Ishikawa (cell line): Measurements from ENCODE around the gene RAPGEF5.

ENCODE experiments used
- CEBPB ChIP-seq: IDR thresholded peaks from 2 replicates; pipeline ENCODE4 v1.6.1; 2012
- CREB1 ChIP-seq: IDR thresholded peaks from 2 replicates; pipeline ENCODE4 v1.6.1; 2012; ENCODE audit warnings: low read depth
- EGR1 ChIP-seq: IDR thresholded peaks from 2 replicates; pipeline ENCODE4 v1.6.1; 2012
- EP300 ChIP-seq: IDR thresholded peaks from 2 replicates; pipeline ENCODE4 v1.6.1; 2012; ENCODE audit warnings: borderline replicate concordance
- FOXM1 ChIP-seq: IDR thresholded peaks from 2 replicates; pipeline ENCODE4 v1.6.1; 2012; ENCODE audit warnings: low read depth, borderline replicate concordance
- MAX ChIP-seq: IDR thresholded peaks from 2 replicates; pipeline ENCODE4 v1.6.1; 2012
- NFIC ChIP-seq: IDR thresholded peaks from 2 replicates; pipeline ENCODE4 v1.6.1; 2012
- RAD21 ChIP-seq: IDR thresholded peaks from 2 replicates; pipeline ENCODE4 v1.6.1; 2012; ENCODE audit warnings: low read depth
- TAF1 ChIP-seq: IDR thresholded peaks from 2 replicates; pipeline ENCODE4 v1.6.1; 2012; ENCODE audit warnings: low read depth, mild to moderate bottlenecking
- TCF12 ChIP-seq: IDR thresholded peaks from 2 replicates; pipeline ENCODE4 v1.6.1; 2012; ENCODE audit warnings: low read depth
- TEAD4 ChIP-seq: IDR thresholded peaks from 2 replicates; pipeline ENCODE4 v1.6.1; 2012
- USF1 ChIP-seq: IDR thresholded peaks from 2 replicates; pipeline ENCODE4 v1.6.1; 2012
- YY1 ChIP-seq: IDR thresholded peaks from 2 replicates; pipeline ENCODE4 v1.6.1; 2012; ENCODE audit warnings: low read depth
- ZBTB7A ChIP-seq: IDR thresholded peaks from 2 replicates; pipeline ENCODE4 v1.6.1; 2012; ENCODE audit warnings: low read depth
- TF ChIP-seq, protein P1 (sequence below): IDR thresholded peaks from 2 replicates; pipeline ENCODE4 v1.6.1; 2012; ENCODE audit warnings: low read depth, mild to moderate bottlenecking

Gene RAPGEF5

GRCh38 chr7:22402250-22402649, 45.3 kb upstream of the RAPGEF5 start:
- TF ChIP-seq YY1 (no peak), TEAD4 (no peak), FOXM1 (no peak), ZBTB7A (no peak), CEBPB (no peak), MAX (no peak)

- no peak for TF ChIP-seq TEAD4
- TF ChIP-seq, protein P1, sequence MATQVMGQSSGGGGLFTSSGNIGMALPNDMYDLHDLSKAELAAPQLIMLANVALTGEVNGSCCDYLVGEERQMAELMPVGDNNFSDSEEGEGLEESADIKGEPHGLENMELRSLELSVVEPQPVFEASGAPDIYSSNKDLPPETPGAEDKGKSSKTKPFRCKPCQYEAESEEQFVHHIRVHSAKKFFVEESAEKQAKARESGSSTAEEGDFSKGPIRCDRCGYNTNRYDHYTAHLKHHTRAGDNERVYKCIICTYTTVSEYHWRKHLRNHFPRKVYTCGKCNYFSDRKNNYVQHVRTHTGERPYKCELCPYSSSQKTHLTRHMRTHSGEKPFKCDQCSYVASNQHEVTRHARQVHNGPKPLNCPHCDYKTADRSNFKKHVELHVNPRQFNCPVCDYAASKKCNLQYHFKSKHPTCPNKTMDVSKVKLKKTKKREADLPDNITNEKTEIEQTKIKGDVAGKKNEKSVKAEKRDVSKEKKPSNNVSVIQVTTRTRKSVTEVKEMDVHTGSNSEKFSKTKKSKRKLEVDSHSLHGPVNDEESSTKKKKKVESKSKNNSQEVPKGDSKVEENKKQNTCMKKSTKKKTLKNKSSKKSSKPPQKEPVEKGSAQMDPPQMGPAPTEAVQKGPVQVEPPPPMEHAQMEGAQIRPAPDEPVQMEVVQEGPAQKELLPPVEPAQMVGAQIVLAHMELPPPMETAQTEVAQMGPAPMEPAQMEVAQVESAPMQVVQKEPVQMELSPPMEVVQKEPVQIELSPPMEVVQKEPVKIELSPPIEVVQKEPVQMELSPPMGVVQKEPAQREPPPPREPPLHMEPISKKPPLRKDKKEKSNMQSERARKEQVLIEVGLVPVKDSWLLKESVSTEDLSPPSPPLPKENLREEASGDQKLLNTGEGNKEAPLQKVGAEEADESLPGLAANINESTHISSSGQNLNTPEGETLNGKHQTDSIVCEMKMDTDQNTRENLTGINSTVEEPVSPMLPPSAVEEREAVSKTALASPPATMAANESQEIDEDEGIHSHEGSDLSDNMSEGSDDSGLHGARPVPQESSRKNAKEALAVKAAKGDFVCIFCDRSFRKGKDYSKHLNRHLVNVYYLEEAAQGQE, result no peak
- no peak for TF ChIP-seq TAF1
- no peak for TF ChIP-seq TCF12
- no peak for TF ChIP-seq NFIC
- TF ChIP-seq ZBTB7A, result no peak
- TF ChIP-seq CEBPB, result no peak
Observed at GRCh38 chr7:22400936-22401553, 44.1 kb upstream of the RAPGEF5 start.

GRCh38 chr7:22400150-22400814, 43.3 kb upstream of the RAPGEF5 start:
- TF ChIP-seq NFIC (no peak), EGR1 (no peak), TCF12 (no peak), MAX (no peak), CREB1 (no peak), TEAD4 (no peak), YY1 (no peak), RAD21 (no peak), USF1 (no peak), CEBPB (no peak), EP300 (no peak), FOXM1 (no peak), TAF1 (no peak), ZBTB7A (no peak)
- TF ChIP-seq, protein P1, result no peak

DNA sequence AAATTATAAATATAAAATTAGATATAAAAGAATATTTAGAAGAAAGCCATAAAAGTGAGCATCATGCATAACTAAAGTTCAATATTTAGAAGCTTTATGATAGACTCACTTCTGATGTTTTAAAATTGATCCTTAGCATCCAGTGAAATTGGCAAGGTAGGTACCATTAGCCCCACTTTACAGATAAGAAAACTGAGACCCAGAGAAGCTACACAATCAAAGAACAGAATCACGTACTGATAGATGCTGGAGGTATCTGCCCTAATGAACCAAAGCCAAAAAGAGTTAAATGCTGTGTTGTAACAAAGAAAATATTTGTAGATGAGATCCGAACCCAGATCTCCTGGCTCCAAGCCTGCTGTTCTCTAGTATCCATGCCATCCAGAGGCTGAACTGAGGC, 42.6 kb upstream of the RAPGEF5 start:
- TF ChIP-seq EGR1 (no peak), FOXM1 (no peak), EP300 (no peak), CREB1 (no peak), CEBPB (no peak), NFIC (no peak), USF1 (no peak), TAF1 (no peak), TCF12 (no peak), TEAD4 (no peak), RAD21 (no peak), ZBTB7A (no peak), YY1 (no peak)
- TF ChIP-seq, protein P1, result no peak
